Measurements from ENCODE around the gene PTPRN2. TPM values are rescaled to one million over a fixed set of nuclear protein-coding genes. Genes with fewer than 3 reads are reported as not detected.

The PTPRN2 gene
- total and polyA plus RNA-seq, 2 donors (not counting 3 experiments of a cell fraction or from before 2014, with no cell fraction given) = 0.62 to 0.88 TPM

- TF ChIP-seq MYC (IDR thresholded peaks at IDR 0.05; ENCODE audit: low read depth, low read length) = no peak
- TF ChIP-seq JUN (IDR thresholded peaks at IDR 0.05; ENCODE audit: borderline replicate concordance, insufficient read depth, insufficient read length, low read depth) = no peak
- Histone ChIP-seq H3K9me1 (replicated peaks; ENCODE audit: control insufficient read depth, extremely low read depth, insufficient read depth, low read length) (no peaks in the 10 kb centered on the region), H3K4me2 (ENCODE audit: insufficient read depth, low read length) (no peak overlapping the region), H2AFZ (ENCODE audit: low read depth, low read length) (no peak overlapping the region), H3K27me3 (ENCODE audit: control insufficient read depth in 2 of 2, insufficient read depth in 2 of 2, low read length in 2 of 2) (no peaks in the 10 kb centered on the region), H3K27ac (ENCODE audit: insufficient read depth, low read depth, low read length) (no peak overlapping the region), H3K4me3 (replicated peaks in 1 of 3; ENCODE audit: insufficient read depth in 1 of 3, low read depth in 1 of 3, low read length in 3 of 3) (no peak overlapping the region), H3K4me1 (ENCODE audit: control insufficient read depth, extremely low read depth, insufficient read depth, low read length) (no peaks in the 10 kb centered on the region), H3K79me2 (ENCODE audit: control insufficient read depth, insufficient read depth, low read length) (no peaks in the 10 kb centered on the region), H3K36me3 (ENCODE audit: control insufficient read depth in 2 of 2, extremely low read depth in 1 of 2, insufficient read depth in 2 of 2, low read length in 2 of 2) (no peaks in the 10 kb centered on the region), H3K9me3 (replicated peaks; ENCODE audit: control insufficient read depth, insufficient read depth, low read length) (peaks cover 7% of the 10 kb centered on the region), H4K20me1 (replicated peaks; ENCODE audit: control insufficient read depth, extremely low read depth, insufficient read depth, low read length) (no peaks in the 10 kb centered on the region), H3K9ac (replicated peaks; ENCODE audit: extremely low read depth, insufficient read depth, low read length) (no peak overlapping the region)
- FAIRE-seq (no peak), DNase-seq (ENCODE audit: low read depth, low spot score) (no peak)
- BruUV-seq (replicated peaks) = no TSS peak
- ChIA-PET POLR2A (no interaction called here), CTCF (no interaction called here)
- dilution Hi-C loops (cut with MboI; ENCODE audit: extremely low pct_ligation_motif_present, low sequenced_read_pairs) = no loop called here
- intact Hi-C loops (cut with micrococcal nuclease) = no loop called here
Measured at GRCh38 chr7:158008267-158008666, 579.4 kb downstream of the PTPRN2 start.

GRCh38 chr7:158007697-158008257, 579.8 kb downstream of the PTPRN2 start:
- Histone ChIP-seq H3K4me2 (ENCODE audit: insufficient read depth, low read length) (no peak overlapping the region), H3K36me3 (ENCODE audit: control insufficient read depth in 2 of 2, extremely low read depth in 1 of 2, insufficient read depth in 2 of 2, low read length in 2 of 2) (no peaks in the 10 kb centered on the region), H2AFZ (ENCODE audit: low read depth, low read length) (no peak overlapping the region), H3K27ac (ENCODE audit: insufficient read depth, low read depth, low read length) (no peak overlapping the region), H3K9me1 (replicated peaks; ENCODE audit: control insufficient read depth, extremely low read depth, insufficient read depth, low read length) (no peaks in the 10 kb centered on the region), H3K79me2 (ENCODE audit: control insufficient read depth, insufficient read depth, low read length) (no peaks in the 10 kb centered on the region), H3K9ac (replicated peaks; ENCODE audit: extremely low read depth, insufficient read depth, low read length) (no peak overlapping the region), H3K27me3 (ENCODE audit: control insufficient read depth in 2 of 2, insufficient read depth in 2 of 2, low read length in 2 of 2) (no peaks in the 10 kb centered on the region), H3K9me3 (replicated peaks; ENCODE audit: control insufficient read depth, insufficient read depth, low read length) (peaks cover 7% of the 10 kb centered on the region), H4K20me1 (replicated peaks; ENCODE audit: control insufficient read depth, extremely low read depth, insufficient read depth, low read length) (no peaks in the 10 kb centered on the region), H3K4me3 (replicated peaks in 1 of 3; ENCODE audit: insufficient read depth in 1 of 3, low read depth in 1 of 3, low read length in 3 of 3) (no peak overlapping the region), H3K4me1 (ENCODE audit: control insufficient read depth, extremely low read depth, insufficient read depth, low read length) (no peaks in the 10 kb centered on the region)
- FAIRE-seq = no peak
- ChIA-PET CTCF (no interaction called here), POLR2A (no interaction called here)
- DNase-seq (ENCODE audit: low read depth, low spot score) = no peak
- BruUV-seq (replicated peaks) = no TSS peak
- TF ChIP-seq POLR2AphosphoS5 (IDR thresholded peaks at IDR 0.05; ENCODE audit: insufficient read depth, low read depth, low read length) (no peak), MYC (IDR thresholded peaks at IDR 0.05; ENCODE audit: low read depth, low read length) (no peak), FOS (IDR thresholded peaks at IDR 0.05; ENCODE audit: borderline replicate concordance, insufficient read depth, low read length) (no peak), EZH2 (IDR thresholded peaks at IDR 0.05; ENCODE audit: borderline replicate concordance, low read depth, low read length, severe bottlenecking) (no peak)
- TF ChIP-seq, protein P1, sequence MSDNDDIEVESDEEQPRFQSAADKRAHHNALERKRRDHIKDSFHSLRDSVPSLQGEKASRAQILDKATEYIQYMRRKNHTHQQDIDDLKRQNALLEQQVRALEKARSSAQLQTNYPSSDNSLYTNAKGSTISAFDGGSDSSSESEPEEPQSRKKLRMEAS (IDR thresholded peaks at IDR 0.05; ENCODE audit: insufficient read depth, insufficient read length) = no peak
- intact Hi-C loops (cut with micrococcal nuclease) (no loop called here), dilution Hi-C loops (cut with MboI; ENCODE audit: extremely low pct_ligation_motif_present, low sequenced_read_pairs) (no loop called here)

Data from endothelial cell of umbilical vein (primary cell).